Posterior vena cava (tissue), 2 donors: Measurements from ENCODE around the gene VWA5A. TPM values are rescaled to one million over a fixed set of nuclear protein-coding genes. Genes with fewer than 3 reads are reported as not detected.

Source experiments
- DNase-seq: peaks from one replicate; pipeline ENCODE4 v3.0.0-alpha.2; 2020; ENCODE audit warnings: low spot score
- intact Hi-C, 2 donors: fragments of 100-400 bp; cut with DNase I; formaldehyde crosslinking; loops; one replicate each; pipeline versions ENCODE4 v1.14.1 to v1.14.2; 2022 to 2023
- total RNA-seq, 2 donors: library from RNA; stranded (reverse); fragmentation: NEBNext Ultra II Directional; extraction: Animal tissue kit (Norgen Biotek cat#: 25700); gene quantifications; one replicate each; pipeline ENCODE4 v1.2.1, GENCODE V29; 2021
- donor health status: DM: yes; HTN: yes; CAD: no.
- donor health status: DM: yes; HTN: yes; CAD: no.

Gene VWA5A
- total RNA-seq, 2 donors from 2014 or later = 15.1 to 22.0 TPM

- intact Hi-C loops = no loop called here
- no peak for DNase-seq
Measured at GRCh38 chr11:124195189-124195734, 80.0 kb downstream of the VWA5A start.

Other genes starting within 250 kb of the VWA5A start
- gene TMEM225, start 229.8 kb upstream of the VWA5A start, total RNA-seq = not detected
- gene OR8D4, start 213.3 kb upstream of the VWA5A start, total RNA-seq = not detected
- not detected for gene OR4D5, start 175.8 kb upstream of the VWA5A start, total RNA-seq
- gene OR6T1, start 171.6 kb upstream of the VWA5A start, total RNA-seq = not detected
- gene OR10S1, start 137.7 kb upstream of the VWA5A start, total RNA-seq = not detected
- gene OR10G6, start 120.3 kb upstream of the VWA5A start, total RNA-seq = not detected
- gene OR10G4, start 102.5 kb upstream of the VWA5A start, total RNA-seq = not detected
- gene OR10G9, start 92.4 kb upstream of the VWA5A start, total RNA-seq = not detected
- gene OR10G8, start 88.7 kb upstream of the VWA5A start, total RNA-seq = not detected
- not detected for gene OR10G7, start 74.1 kb upstream of the VWA5A start, total RNA-seq
- not detected for gene OR10D3, start 67.9 kb downstream of the VWA5A start, total RNA-seq
- not detected for gene OR8G1, start 125.6 kb downstream of the VWA5A start, total RNA-seq
- gene OR8G5, start 140.9 kb downstream of the VWA5A start, total RNA-seq = not detected
- gene OR8D1, start 198.5 kb downstream of the VWA5A start, total RNA-seq = not detected
- gene OR8D2, start 204.7 kb downstream of the VWA5A start, total RNA-seq = not detected